HG02870 (cell line): Measurements from ENCODE around the gene PLK5.
"Not testable (repeated sequence)": the region's sequence is repeated elsewhere in the genome, so short reads cannot be mapped to it uniquely, and the experiment has no call there.

Experiments
- ATAC-seq: cut with Tn5 transposase; IDR thresholded peaks from one replicate; pipeline ENCODE4 v1.9.1; 2021; ENCODE audit warnings: mild to moderate bottlenecking, moderate library complexity; ENCODE audit not compliant: unreplicated experiment

Gene PLK5

GRCh38 chr19:1524972-1525325 is 1.1 kb downstream of the PLK5 start:
- no peak for ATAC-seq

GRCh38 chr19:1525343-1525742 is 1.5 kb downstream of the PLK5 start:
- ATAC-seq = no peak

GRCh38 chr19:1526066-1526778 is 2.3 kb downstream of the PLK5 start:
- ATAC-seq = no peak

- ATAC-seq = no peak
These were observed 3.2 kb downstream of the PLK5 start for GRCh38 chr19:1526979-1527649.

- no peak for ATAC-seq
These were observed 3.9 kb downstream of the PLK5 start for GRCh38 chr19:1527650-1528309.

GRCh38 chr19:1528596-1529429 is 4.9 kb downstream of the PLK5 start:
- no peak for ATAC-seq

- ATAC-seq = no peak
These were observed 5.5 kb downstream of the PLK5 start for GRCh38 chr19:1529430-1529816.

GRCh38 chr19:1530856-1531255 is 7.0 kb downstream of the PLK5 start:
- ATAC-seq = not testable (repeated sequence)

GRCh38 chr19:1531587-1531986 is 7.7 kb downstream of the PLK5 start:
- ATAC-seq = no peak

GRCh38 chr19:1532003-1532402 is 8.1 kb downstream of the PLK5 start:
- no peak for ATAC-seq

GRCh38 chr19:1533510-1534150 is 9.8 kb downstream of the PLK5 start:
- no peak for ATAC-seq

- ATAC-seq = no peak
These were observed 11.1 kb downstream of the PLK5 start for GRCh38 chr19:1534972-1535371.

GRCh38 chr19:1535699-1536098 is 11.8 kb downstream of the PLK5 start:
- ATAC-seq = not testable (repeated sequence)

GRCh38 chr19:1538978-1539377 is 15.1 kb downstream of the PLK5 start:
- no peak for ATAC-seq

- ATAC-seq = not testable (repeated sequence)
These were observed 15.9 kb downstream of the PLK5 start for GRCh38 chr19:1539749-1540148.

GRCh38 chr19:1540365-1540925 is 16.6 kb downstream of the PLK5 start:
- no peak for ATAC-seq

- no peak for ATAC-seq
These were observed 25.6 kb downstream of the PLK5 start for GRCh38 chr19:1549332-1549945.

- ATAC-seq = no peak
These were observed 27.5 kb downstream of the PLK5 start for GRCh38 chr19:1551068-1552040.

GRCh38 chr19:1553415-1553814 is 29.5 kb downstream of the PLK5 start:
- ATAC-seq = no peak
